Non-pigmented ciliary epithelial cell (primary cell): ENCODE results near the gene RTKN2.
"Not testable (repeated sequence)": the region's sequence is repeated elsewhere in the genome, so short reads cannot be mapped to it uniquely, and the experiment has no call there.

ENCODE experiments used
- DNase-seq: peaks from one replicate; pipeline ENCODE4 v3.0.0-alpha.2; 2010; ENCODE audit warnings: low read depth

RTKN2 gene

GRCh38 chr10:62259998-62260397 lies 8.6 kb downstream of the RTKN2 start:
- no peak for DNase-seq

GRCh38 chr10:62259456-62259855 lies 9.2 kb downstream of the RTKN2 start:
- DNase-seq: no peak

DNA sequence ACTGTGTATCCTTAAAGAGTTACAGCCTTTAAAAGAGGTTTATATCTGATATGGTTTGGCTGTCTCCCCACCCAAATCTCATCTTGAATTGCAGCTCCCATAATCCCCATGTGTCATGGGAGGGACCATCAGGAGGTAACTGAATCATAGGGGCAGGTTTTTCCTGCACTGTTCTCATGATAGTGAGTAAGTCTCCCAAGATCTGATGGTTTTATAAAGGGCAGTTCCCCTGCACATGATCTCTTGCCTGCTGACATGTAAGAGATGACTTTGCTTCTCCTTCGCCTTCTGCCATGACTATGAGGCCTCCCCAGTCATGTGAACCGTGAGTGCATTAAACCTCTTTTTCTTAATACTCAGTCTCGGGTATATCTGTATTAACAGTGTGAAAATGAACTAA lies 9.7 kb downstream of the RTKN2 start:
- no peak for DNase-seq

- DNase-seq: no peak
Observed at GRCh38 chr10:62253704-62254103, 14.9 kb downstream of the RTKN2 start.

- no peak for DNase-seq
Observed at GRCh38 chr10:62252051-62252450, 16.6 kb downstream of the RTKN2 start.

DNA sequence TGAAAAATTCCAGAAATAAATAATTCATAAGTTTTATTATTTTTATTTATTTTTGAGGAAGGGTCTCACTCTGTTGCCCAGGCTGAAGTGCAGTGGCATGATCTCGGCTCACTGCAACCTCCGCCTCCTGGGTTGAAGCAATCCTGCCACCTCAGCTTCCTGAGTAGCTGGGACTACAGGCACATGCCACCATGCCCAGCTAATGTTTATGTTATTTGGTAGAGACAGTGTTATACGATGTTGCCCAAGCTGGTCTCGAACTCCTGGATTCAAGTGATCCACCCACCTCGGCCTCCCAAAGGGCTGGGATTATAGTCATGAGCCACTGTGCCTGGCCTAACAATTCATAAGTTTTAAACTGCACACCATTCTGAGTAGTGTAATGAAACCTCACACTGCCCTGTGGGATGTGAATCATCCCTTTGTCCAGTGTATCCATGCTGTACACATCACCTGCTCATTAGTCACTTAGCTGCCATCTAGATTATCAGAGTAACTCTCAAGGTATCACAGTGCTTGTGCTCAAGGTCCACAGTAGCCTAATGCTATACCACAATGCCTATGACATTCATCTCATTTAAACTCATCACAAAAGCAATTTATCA lies 17.9 kb downstream of the RTKN2 start:
- DNase-seq: peak; percentile 74

- DNase-seq: no peak
Observed at GRCh38 chr10:62249957-62250356, 18.7 kb downstream of the RTKN2 start.

- DNase-seq: no peak
Observed at GRCh38 chr10:62248465-62248864, 20.2 kb downstream of the RTKN2 start.

- DNase-seq: no peak
Observed at GRCh38 chr10:62244785-62245467, 23.7 kb downstream of the RTKN2 start.

DNA sequence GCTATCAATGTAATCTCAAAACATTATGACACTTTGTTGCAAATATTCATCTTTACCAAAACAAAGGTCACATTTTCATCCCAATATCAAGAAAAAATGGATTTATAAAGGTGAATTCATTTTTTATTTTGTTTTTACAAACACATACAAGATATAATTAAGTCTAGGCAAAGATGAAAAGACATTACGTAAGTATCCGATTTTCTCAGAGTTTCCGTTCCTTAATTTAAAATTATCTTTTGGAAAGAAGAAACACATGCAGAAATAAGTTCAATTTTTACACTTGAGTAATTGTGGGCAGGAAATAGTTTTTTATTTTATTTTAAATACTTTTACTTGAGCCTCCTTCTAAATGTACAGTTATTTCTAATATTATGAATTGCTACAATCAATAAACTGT lies 24.6 kb downstream of the RTKN2 start:
- DNase-seq: no peak

- DNase-seq: no peak
Observed at GRCh38 chr10:62243647-62243997, 25.0 kb downstream of the RTKN2 start.

GRCh38 chr10:62242965-62243646 lies 25.5 kb downstream of the RTKN2 start:
- DNase-seq: peak; percentile 87

- DNase-seq: not testable (repeated sequence)
Observed at GRCh38 chr10:62241521-62241920, 27.1 kb downstream of the RTKN2 start.

DNA sequence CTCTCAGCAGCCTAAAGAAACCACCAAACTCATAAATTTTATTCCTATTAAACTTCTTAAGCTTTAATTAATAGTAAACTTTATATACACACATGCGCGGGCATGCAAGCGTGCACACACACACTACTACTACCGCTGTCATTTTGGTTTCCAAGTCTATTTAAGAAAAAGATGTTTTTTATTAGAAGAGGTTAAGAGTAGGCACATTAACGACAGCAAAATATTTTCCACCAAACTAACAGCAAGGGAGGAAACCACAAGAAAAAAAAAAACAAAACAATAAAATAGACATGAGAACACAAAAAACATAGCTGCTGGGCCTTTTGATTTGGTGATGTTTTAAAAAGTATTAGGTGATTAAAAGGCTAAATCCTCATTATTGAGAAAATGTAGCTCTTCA lies 28.6 kb downstream of the RTKN2 start:
- no peak for DNase-seq

- DNase-seq: no peak
Observed at GRCh38 chr10:62238880-62239279, 29.8 kb downstream of the RTKN2 start.

DNA sequence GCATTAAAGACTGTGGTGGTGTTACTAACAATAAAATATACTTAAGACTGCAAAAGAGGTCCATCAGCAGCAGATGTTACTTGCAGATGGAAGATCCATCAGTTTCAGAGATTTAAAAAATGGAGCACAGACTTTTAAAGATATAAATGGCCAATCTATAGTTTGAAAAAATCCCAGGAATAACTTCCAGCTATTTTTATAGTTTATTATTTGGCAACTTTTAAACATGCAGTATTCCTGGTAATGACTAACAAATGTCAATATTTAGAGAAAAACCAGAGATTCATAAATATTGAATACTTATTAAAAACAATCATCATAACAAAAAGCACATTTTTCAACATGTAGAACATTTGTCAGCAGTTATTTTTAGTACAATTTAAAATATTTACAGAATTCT lies 30.7 kb downstream of the RTKN2 start:
- no peak for DNase-seq

DNA sequence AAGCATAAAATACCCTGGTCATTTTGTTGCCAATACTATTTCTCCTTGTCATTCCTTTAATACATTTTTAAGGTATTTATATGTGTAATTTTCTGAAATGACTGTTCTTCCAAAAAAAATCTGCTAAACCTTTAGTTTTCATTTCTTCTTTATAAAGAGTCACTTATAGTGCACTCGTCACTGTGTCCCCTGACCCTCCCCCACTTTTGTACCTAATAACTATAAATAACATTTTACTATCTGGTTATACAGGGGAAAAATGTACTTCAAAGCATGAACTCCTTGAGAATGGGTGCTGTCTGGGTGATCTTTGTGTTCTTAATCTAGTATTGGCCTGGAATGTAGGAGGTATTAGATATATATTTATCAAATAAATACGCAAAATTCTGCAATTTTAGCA lies 31.1 kb downstream of the RTKN2 start:
- no peak for DNase-seq

GRCh38 chr10:62234077-62234605 lies 34.5 kb downstream of the RTKN2 start:
- no peak for DNase-seq

- DNase-seq: no peak
Observed at GRCh38 chr10:62233356-62234076, 35.1 kb downstream of the RTKN2 start.

GRCh38 chr10:62231805-62232204 lies 36.8 kb downstream of the RTKN2 start:
- DNase-seq: no peak

DNA sequence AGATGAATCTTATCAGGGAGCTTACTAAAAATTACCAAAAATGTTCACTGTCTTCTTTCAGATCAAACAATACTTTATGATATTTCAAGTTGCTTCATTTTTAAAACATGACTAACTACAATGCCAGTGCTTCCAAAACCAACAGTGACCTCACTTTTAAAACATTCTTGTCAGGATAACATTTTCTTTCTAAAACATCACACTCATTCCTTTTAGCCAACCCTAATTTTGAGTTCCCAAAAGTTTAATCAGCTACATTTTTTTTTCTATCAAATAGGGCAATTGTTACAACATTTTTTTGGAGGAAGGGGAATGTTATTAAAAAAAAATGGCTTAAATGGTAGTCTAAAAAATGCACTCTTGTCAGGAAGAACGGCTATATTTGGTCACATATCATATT lies 37.3 kb downstream of the RTKN2 start:
- DNase-seq: peak; percentile 70

DNA sequence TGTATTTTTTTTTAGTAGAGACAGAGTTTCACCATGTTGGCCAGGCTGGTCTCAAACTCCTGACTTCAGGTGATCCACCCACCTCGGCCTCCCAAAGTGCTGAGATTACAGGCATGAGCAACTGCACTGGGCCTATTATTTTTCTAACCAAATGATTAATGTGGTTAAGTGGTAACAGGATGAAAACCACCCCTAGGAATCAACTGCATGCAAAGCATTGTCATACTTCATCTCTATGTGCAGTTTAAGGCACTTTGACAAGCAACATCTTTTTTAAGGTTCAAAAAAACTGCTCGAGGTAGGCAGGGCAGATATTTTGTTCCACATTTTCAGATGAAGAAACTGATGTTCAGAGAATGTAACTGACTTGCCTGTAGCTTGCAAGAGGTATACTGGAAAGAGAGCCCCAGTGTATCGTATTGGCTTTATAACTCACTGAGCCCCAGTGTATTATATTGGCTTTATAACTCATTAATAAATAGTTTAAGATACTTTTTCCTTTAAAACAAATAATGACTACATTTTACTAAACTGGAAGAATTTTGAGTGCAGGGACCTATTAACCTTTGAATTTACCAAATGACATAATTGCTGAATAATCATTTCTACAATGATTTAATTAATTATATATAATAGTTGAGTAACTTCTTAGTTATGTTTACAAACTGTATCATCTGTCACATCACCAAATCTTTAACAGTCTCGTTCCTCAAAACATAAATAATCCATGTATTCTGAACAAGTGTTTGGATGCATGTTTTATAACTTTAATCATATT lies 38.1 kb downstream of the RTKN2 start:
- no peak for DNase-seq
